ENCODE measurements around the gene OSM.

OSM gene

DNA sequence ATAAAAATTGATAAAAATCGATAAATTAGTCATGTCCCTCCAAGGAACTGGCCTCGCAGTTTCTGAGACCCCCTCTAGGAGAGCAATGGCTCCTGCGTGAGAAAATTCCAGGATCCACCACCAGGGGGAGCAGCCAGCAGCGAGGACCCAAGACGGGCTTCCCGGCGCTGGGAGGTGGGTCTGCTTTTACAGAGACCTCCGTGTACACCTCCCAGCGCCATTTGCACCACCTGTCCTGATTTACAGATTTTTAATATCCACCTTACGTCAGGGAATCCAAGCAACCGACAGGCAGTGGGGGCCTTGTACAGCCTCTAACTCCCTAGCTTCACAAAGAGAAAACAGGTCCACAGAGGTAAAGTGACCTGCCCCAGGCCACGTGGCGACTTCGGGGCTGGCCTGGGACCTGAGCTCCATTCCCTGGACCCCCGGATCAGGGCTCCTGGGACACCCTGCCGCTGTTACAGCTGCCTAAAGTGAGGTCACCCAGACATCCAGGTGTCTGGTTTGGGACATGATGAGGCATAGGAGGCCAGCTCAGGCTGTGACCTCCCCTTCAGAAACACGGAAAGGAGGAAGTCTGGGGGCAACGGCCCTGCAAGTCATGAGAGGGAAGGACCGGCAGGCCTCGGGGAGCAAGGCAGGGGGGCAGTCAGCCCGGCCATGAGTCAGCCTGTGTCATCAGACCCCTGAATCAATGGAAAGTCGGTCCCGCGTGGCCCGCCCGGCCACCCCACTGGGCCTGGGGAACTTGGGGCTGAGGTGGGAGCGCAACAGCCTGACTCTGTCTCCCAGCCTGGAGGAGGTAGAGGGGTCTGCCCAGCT, 3.5 kb downstream of the OSM start:
- peak; percentile 74 for DNase-seq (ENCODE audit: low read depth)

DNA sequence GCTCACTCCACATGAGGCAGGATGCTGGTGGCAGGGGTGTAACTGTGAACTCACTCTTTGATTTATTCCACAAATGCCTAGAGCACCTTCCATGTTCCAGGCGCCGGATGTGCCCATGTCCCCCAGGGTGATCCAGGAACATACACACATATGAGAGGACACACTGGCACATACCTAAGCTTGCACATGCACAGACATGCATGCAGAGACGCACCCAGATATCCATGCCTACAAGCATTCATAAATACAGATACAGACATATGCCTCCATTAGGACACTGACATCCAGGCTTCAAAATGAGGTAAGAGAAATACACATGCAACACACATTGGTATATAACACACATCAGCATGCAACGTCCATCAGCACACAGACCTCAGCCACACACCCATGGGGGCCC, 4.5 kb downstream of the OSM start:
- no peak for DNase-seq (ENCODE audit: low read depth)

DNA sequence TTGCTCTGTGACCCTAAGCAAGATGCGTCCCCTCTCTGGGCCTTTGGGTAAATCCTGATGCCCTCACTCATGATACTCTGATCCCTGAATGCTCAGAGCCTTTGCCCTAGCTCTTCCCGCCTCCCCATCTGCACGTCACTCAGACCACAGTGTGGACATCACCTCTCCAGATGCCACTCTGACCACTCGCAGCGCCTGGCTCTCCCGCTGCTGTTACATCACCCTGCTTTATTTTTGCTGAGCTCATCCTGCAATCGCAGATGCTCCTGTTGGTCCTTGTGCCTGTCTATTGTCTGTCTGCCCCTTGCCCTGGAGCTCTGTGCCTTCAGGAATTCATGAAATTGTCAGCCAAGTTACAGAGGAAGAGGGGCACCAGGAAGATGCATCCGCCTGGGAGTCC, 5.5 kb downstream of the OSM start:
- DNase-seq (ENCODE audit: low read depth): no peak

DNA sequence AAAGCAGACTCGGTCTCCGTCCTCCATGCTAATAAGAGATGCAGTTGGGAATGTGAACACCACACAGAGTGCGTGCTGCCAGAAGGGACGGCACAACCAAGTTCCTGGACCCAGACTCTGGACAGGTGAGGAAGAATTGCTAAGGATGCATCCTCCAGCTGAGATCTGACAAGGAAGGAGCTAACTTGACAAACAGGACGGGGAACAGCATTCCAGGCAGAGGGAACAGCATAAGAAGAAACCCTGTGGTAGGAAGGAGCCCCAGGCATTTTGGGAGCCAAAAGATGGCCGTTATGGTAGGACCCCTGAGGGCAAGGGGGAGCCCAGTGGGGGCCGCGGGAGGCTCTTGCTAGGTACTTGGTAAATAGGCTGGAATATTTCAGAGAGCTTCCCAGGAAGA, 6.0 kb downstream of the OSM start:
- no peak for DNase-seq (ENCODE audit: low read depth)

DNA sequence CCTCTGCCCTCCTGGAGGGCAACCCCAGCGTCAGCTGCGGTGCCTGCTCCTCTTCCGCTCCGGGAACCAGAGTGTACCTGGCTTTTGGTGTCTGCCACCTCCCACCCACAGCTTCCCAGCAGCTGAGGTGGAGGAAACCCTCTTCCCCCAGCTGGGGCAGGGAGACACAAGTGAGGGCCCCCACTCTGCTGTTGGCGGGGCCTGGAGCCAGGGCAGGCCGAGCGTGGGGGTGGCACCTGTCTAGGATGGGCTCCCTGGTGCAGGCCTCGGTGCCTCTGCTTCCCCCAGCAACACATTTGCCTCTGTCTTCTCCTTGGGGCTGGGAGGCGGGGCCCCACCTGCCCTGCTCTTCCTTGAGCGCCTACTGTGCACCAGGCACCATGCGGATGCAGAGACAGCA, 6.4 kb downstream of the OSM start:
- no peak for DNase-seq (ENCODE audit: low read depth)

DNA sequence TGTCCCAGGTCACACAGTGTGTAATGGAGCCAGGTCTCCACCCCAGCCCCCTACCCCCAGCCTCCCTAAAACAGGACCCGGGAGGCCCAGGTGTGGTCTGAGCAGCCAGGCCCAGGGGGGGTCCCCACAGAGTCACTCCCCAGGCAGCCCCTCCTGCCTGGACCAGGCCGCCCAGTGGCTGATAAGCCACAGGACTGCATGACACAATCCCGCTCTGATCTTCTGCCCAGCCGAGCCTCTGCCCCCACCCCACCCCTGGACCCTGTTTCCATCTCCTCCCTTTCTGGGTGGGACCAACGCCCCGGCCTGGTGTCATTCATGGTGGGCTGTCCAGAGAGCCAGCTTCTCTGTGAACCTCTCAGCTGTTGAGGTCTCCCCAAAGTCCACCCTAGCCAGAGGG, 12.3 kb downstream of the OSM start:
- DNase-seq (ENCODE audit: low read depth): no peak

DNA sequence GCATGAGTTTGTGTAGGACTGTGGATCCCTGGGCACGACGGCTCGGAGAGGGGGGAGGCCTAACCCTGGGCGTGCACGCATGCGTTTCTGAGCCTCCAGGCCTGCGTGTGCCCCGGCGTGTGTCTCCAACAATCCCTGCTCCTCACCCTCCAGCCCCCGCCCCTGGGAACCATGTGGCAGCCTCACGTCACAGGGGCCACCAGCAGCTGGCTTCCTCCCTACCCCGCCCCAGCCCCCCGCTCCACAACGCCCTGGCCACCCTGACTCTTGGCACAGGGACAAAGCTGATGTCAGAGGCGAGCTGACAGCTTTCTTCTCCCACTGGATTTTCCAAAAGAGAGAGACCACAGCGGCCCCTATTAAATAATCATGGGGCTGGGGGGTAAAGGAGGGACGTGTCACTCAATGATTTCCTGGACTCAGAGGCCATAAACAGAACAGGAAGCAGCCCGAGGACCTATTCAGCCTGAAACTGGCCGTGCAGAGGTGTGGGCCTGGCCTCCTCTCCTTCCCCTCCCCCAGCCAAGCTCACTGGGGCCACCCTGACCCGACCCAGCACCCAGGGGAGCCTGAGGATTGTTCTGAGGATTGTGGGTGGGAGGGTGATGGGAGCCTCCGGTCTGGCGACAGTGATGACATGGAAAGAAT, 13.3 kb downstream of the OSM start:
- DNase-seq (ENCODE audit: low read depth): no peak

DNA sequence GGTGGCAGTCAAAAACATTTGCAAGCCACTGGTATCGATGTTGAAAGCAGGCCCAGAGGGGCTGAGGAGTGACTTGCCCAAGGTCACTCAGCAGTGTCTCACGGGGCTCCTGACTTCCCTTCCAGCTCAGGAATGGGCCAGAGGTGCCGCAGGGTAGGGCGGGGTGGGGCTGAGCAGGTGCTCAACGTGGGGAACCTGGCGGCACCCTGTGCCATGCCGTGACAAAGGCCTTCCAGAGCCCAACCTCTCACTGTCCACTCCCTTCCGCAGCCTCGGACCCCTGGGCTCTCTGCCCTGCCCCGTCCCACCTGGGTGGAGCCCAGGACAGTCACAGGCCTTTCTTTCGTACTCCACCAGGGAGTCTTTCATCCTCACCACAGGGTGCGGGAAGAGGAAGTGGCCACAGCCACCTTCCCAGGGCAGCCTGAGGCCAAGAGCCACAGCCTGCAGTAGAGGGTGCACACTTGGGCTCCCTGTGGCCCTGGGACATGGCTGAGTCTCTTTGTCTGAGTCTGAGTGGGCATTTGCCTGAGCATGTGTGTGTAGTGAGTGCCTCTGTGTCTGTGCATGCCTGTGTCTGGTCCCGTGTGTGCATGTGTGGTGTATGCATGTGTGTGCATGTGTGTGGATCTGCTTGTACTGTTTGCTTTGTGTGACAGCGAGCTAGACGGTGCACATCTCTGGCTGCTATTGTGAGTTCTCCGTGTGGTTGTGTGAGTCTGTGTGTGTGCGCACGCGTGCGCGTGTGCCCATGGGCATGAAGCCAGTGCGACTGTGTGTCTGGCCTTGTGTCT, 14.0 kb downstream of the OSM start:
- no peak for DNase-seq (ENCODE audit: low read depth)

DNA sequence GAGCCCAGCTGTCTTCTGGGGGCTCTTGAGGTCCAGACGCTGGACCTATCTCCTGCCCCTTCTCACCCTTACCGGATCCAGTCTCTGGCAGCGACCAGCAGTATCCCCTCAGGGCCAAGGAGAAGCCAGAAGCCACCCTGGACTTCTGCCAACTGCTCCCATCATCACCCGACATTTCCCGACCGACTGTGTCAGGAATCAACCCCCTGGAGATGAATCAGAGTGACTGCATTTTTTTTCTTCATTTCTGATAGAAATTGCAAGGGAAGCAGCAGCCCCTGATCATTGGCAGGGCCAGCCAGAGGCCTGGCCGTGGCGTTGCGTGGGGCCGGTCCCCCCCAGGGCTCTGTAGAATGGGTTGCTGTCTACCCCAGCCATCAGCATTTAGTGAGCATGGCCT, 14.9 kb downstream of the OSM start:
- no peak for DNase-seq (ENCODE audit: low read depth)

DNA sequence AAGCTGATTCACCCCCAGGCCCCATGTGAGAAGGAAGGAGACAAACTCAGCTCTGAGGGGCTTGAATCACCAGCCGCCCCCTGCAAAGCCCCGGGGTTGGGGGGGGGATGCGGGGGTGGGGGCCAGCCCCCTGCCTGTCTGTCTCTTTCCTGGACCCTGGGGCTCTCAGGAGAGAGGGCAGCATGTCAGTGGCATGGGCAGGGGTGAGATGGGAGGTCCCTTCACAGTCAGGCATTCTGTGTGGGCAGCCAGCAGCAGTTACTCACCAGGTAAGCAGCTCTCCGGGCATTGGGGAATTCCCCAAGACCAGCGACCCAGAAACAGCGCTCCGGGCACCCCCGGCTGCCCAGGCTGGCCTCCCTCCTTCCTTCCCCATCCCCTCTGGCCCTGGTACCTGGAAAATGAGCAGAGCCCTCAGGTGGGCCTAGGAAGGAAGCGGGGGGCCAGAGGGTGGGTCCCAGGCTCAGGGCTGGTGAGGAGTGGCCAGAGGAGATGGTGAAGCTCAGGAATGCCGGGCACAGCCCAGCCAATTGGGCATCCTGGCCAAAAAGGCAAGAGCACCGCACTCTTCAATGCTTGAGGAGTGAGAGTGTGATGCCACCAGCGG, 15.9 kb downstream of the OSM start:
- DNase-seq (ENCODE audit: low read depth): peak; percentile 24

DNA sequence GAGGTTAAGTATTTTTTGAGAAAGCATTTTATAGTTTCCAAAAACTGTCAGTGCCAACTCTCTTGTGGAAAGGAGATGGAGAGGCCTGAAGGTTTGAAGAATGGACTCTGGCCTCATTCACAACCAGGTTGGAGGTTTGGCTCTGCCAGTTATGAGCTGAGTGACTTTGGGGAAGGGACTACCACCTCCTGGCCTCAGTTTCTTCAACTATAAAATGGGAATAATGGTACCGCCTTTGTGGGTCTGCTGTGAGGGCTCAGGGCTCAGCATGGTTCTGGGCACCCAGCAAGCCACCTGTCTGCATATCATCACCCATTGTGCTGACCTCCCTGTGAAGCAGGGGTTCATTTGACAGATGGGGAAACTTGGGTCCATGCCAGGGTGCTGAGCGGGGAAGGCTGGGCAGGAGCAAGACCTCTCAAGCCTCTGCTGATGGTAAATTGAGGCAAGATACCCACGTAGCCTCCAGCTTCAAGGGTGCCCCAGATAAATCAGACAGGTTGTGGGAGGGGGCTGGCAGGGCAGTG, 16.5 kb downstream of the OSM start:
- no peak for DNase-seq (ENCODE audit: low read depth)

DNA sequence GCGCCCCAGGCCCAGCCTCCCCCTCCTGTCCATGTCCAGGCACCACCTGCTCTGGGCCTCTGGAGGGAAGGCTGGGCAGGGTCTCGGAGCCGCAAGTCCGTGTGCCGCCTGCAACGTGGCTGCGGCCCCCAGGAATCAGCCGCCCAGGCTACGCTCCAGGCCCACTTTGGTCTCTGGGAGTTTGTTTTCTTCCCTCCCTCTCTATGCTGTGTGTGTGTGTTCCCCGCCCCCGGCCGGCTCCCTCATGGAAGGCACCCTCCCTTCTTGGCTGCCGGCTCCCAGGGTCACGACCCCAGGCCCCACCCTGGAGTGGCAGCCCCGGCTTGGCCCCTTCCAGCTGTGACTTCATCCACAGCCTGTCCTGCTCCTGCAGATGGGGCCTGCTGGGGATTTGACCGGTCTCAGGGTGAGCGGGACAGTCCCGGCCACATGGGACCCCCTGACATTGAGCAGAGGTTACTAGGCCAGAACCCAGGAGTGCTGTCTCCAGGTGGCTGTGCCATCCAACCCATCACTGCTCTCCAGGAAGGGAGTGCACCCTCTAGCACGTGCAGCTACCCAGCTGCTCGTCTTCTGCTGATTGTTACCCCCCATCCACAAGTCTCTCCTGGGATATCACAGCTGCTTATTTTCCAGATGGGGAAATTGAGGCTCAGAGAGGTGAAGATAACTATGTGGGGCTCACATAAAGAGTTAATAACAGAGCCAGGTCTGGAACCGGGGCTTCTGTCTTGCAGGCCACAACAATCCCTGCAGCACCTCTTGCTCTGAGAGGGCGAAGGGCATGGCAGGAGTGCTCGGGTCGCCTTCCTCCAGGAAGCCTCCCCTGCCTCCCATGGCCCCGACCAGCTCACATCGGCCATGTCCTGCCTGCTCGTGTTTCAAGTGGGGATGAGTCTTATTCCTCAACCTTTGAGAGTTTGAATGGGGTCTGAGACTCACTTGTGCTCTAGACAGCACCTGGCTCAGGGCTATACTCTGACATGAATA, 17.3 kb downstream of the OSM start:
- DNase-seq (ENCODE audit: low read depth): no peak

DNA sequence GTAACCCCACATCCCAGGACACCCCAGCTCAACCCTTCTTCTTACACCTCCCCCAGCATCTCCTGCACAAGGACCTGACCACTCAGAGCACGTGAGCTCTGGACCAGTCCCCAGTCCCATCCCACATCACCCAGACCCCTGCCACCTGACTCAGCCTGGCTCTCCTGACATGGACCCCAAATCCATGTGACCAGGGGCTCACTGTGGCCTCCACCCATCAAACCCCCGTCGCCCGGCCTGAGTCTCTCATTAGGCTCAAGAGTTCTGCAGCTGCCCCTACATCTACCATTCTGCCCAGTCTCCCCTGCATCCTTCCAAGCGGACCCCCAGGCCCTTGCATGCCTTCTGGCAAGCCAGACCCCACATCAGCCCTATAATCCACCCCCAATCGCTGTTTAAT, 18.2 kb downstream of the OSM start:
- DNase-seq (ENCODE audit: low read depth): no peak

DNA sequence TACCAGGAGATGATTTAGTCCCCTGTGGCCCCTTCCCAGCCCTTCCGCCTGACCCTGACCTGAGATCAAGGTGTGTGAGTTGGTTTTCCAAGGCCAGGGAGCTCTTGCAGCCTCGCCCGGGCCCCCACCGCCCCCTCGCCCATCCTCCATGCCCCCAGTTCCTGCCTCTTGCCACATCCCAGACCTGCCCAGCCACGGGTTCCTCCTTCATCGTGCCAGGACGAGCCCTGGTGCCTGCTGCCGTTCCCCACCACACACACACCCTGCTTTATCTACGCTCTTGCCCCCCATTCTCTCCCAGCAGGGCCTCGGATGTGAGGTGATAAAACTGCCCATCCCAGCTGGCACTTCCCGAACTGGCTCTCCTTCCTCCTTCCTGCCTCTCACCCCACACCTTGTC, 18.7 kb downstream of the OSM start:
- no peak for DNase-seq (ENCODE audit: low read depth)

DNA sequence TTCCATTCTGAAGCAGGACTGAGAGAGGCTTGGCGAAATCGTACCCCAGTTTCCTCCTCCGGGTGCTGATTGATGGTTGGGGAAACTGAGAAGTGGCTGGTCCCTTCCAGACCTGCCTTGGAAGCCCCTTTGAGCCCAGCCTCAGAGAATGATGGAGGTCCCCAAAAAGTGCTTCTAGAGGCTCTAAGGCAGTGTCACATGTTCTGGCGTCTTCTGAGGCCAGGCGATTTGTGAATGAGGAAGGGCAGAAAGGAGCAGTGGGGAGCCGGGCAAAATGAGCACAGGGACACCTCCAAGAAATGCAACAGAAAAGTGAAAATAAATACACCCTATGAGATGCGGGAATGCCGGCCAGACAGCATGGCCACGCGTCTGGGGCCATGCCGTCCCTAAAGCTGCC, 19.1 kb downstream of the OSM start:
- DNase-seq (ENCODE audit: low read depth): no peak

DNA sequence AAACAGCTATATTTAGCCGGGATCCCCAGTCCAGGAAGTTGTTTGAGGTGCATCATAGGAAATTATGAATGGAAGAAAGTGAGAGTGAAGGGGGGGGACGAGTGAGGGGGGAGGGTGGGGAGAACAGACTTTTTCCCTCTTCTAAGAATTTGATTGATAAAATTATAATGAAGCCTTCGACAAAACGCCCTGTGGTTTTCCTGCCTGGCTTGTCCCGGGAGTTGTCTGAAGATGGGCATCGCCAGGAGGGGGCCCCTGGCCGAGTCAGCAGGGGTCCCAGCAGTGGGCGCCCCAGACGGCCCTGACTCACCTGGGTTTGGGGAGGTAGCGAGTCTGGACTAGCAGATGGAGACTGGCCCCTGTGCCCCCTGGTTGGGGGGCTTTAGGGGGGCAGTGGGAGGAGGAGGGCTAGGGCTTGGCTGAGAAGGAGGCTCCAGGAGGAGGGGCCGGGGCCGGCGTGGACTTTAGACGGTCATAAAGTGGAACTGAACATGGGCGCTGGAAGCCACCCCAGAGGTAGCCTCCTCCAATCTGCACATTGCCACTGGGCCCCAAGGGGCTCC, 19.8 kb downstream of the OSM start:
- no peak for DNase-seq (ENCODE audit: low read depth)

DNA sequence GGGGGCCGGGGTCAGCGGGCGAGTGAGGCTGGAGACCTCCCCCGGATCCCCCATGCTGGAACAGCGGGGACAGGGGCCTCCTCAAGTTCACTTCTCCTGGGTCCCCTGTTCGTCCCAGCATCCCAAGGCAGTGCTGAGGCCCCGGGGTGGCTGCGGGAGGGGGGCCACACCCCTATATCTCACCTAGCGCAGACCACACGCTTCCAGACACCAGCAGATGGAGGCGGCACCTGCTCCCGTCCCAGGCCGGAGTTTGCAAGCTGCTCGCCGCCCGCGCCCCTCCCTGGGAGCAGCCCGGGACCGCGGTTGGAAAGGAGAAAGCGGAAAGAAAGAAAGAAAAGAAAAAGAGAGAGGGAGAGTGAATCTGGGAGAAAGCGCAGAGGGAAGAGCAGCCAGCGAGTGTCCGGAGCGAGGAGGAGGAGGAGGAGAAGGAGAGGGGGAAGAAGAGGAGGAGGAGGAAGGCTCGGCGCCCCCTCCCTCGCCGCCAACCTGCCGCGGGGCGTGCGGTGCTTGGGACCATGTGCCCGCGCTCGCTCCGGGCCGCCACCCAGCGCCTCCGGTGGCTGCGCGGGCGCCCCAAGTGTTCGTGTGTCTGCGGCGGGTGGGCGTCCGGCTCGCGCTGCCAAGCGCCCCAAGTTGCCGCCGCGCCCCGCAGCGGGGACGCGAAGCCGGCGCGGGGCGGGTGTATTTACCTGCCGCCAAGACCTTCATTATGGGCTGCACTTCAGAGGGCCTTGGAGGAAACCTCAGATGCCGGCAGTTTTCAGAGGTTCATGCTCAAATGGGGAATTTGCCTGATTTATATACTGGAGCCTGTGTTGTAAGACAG, 20.5 kb downstream of the OSM start, which contains the start of gene LIF:
LIF (minus strand) TSS at position 775 of the 829 bp plus-strand sequence; CDS start at position 711, 64 bp downstream.
- DNase-seq (ENCODE audit: low read depth): peak; percentile 45

DNA sequence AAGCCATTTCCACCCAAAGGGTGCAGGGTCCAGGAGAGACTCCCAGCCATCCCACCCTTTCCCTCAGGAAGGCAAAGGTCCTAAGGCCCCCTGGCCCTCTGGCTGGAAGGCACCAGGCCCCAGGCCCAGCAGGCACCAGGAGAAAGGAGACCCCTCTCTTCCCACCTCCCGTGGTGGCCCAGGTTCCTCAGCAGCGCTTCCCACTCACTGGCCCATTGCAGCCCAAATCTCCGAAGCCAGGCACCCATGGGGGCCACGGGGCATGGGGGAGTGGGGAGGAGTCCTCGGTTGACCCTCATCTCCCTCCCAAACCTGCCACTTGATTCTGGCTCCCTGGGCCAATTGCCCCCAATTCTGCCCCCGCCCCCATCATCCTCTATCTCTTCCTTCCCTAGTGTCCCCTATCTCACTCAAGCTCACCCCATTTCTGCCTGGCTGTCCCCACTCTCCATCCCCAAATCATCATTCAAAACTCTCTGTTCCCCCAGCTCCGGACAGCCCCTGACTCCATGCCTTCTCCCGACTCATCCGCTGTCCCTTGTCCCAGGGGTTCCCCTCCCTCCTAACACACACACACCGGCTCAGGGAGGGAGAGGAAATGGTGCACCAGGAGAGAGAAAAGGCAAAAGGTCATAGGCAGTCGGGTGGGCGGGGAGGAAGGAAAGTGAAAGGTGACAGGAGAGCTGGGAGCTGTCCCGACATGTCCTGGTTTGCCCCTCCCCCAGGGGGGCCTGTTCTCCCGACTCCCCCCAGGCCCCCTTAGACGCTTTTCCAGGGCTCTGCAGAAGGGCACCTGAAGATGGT, 21.3 kb downstream of the OSM start:
- DNase-seq (ENCODE audit: low read depth): no peak

DNA sequence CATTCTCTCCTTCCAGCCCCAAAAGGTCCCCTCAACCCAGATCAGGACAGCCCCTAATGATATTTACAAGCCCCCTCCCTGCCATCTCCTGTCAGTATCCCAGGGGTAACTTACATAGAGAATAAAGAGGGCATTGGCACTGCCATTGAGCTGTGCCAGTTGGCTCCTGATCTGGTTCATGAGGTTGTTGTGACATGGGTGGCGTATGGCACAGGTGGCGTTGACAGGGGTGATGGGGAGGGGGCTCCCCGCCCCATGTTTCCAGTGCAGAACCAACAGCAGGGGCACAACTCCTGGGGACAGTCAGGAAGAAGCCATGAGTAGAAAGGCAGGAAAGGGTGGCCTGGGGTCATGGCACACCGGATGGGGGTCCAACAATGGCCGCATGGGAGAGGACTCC, 22.0 kb downstream of the OSM start:
- DNase-seq (ENCODE audit: low read depth): no peak

Measured in stimulated activated CD8-positive, alpha-beta memory T cell treated with anti-CD3 and anti-CD28 coated beads, Interleukin-4, amount 100 ng/mL, for 24 hours (primary cell).